Ishikawa (cell line): Measurements from ENCODE around the gene KPNA5.

Experiments used
- CREB1 ChIP-seq: IDR thresholded peaks from 2 replicates; pipeline ENCODE4 v1.6.1; 2012; ENCODE audit warnings: low read depth
- EGR1 ChIP-seq: IDR thresholded peaks from 2 replicates; pipeline ENCODE4 v1.6.1; 2012
- ZBTB7A ChIP-seq: IDR thresholded peaks from 2 replicates; pipeline ENCODE4 v1.6.1; 2012; ENCODE audit warnings: low read depth

GRCh38 chr6:116772450-116772849 lies 91.4 kb downstream of the KPNA5 start:
- no peak for TF ChIP-seq CREB1
- no peak for TF ChIP-seq EGR1
- no peak for TF ChIP-seq ZBTB7A
